ENCODE results near the gene AMPH.
"Not testable (repeated sequence)": the region's sequence is repeated elsewhere in the genome, so short reads cannot be mapped to it uniquely, and the experiment has no call there.

DNA sequence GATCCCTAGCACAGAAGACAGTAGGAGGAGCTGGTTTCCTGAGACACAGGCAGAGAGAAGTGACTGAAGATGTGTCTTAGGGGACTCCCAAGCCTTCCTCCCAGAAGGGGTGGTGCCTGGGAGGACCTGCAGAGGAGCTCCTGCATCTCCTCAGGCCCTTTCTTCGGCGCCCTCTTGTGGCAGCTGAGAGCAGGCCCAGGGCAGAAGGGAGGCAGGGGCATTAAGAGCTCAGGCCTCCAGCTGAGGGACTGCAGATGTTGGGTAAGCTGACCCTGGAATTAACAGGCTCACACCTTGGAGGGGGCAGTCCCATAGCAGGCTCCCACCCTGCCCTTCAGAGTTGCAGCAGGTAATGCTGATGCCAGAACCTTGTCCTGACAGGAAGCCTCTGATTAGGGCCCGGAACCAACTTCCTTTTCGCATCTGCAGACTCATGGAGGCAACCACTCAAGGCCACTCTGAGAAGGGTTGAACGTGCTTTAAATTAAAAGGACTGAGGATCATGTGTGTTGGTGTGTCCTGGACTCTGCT, 272.0 kb downstream of the AMPH start:
- TF ChIP-seq, protein P1, sequence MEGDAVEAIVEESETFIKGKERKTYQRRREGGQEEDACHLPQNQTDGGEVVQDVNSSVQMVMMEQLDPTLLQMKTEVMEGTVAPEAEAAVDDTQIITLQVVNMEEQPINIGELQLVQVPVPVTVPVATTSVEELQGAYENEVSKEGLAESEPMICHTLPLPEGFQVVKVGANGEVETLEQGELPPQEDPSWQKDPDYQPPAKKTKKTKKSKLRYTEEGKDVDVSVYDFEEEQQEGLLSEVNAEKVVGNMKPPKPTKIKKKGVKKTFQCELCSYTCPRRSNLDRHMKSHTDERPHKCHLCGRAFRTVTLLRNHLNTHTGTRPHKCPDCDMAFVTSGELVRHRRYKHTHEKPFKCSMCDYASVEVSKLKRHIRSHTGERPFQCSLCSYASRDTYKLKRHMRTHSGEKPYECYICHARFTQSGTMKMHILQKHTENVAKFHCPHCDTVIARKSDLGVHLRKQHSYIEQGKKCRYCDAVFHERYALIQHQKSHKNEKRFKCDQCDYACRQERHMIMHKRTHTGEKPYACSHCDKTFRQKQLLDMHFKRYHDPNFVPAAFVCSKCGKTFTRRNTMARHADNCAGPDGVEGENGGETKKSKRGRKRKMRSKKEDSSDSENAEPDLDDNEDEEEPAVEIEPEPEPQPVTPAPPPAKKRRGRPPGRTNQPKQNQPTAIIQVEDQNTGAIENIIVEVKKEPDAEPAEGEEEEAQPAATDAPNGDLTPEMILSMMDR (IDR thresholded peaks at IDR 0.05): peak in 4 of 5 experiments; percentile 12 to 57 (median 35)
- not testable (repeated sequence) for TF ChIP-seq EP300, POLR2A (IDR thresholded peaks at IDR 0.05)

Measured in tibial nerve (tissue), 4 donors.